Activated naive CD4-positive, alpha-beta T cell treated with anti-CD3 and anti-CD28 coated beads, Interleukin-2, amount 10 ng/mL, durations not matched to agents 7 days and 5 days (primary cell): ENCODE measurements around the gene SERINC2.

Source experiments
- CTCF ChIA-PET: fragments of 350-600 bp; sonication (Branson Sonifier 250); formaldehyde crosslinking; loops from one replicate; lab custom pipeline; 2021; ENCODE audit warnings: antibody characterized with exemption; lab: Charles Lee
- DNase-seq: peaks from one replicate; pipeline ENCODE4 v3.0.0-alpha.2; 2020
- H3K27ac Mint-ChIP-seq: one replicate; pipeline ENCODE4 v1.8.0; 2021; ENCODE audit warnings: mild to moderate bottlenecking, moderate library complexity, mixed read lengths
- H3K27me3 Mint-ChIP-seq: one replicate; pipeline ENCODE4 v1.8.0; 2021; ENCODE audit warnings: mild to moderate bottlenecking, mixed read lengths
- H3K36me3 Mint-ChIP-seq: one replicate; pipeline ENCODE4 v1.8.0; 2021; ENCODE audit warnings: mixed read lengths
- H3K4me1 Mint-ChIP-seq: one replicate; pipeline ENCODE4 v1.8.0; 2021; ENCODE audit warnings: mixed read lengths
- H3K4me3 Mint-ChIP-seq: one replicate; pipeline ENCODE4 v1.8.0; 2021; ENCODE audit warnings: mild to moderate bottlenecking, moderate library complexity, mixed read lengths
- H3K9me3 Mint-ChIP-seq: one replicate; pipeline ENCODE4 v1.8.0; 2021; ENCODE audit warnings: mixed read lengths

SERINC2 gene

GRCh38 chr1:31413405-31414001, 490 bp downstream of the SERINC2 start:
- CTCF ChIA-PET: interaction anchor here (3.3 kb wide), 1 partner anchor 18 kb away, joined by 18 read pairs; no protein-coding TSS in a partner anchor
- H3K9me3 Mint-ChIP-seq: no peaks in the 10 kb centered on the region

GRCh38 chr1:31414980-31415370, 2.0 kb downstream of the SERINC2 start:
- DNase-seq: no peak
- H3K36me3 Mint-ChIP-seq: no peaks in the 10 kb centered on the region
- CTCF ChIA-PET: interaction anchor here (0.7 kb wide), 1 partner anchor 220 kb away, joined by 3 read pairs; no protein-coding TSS in a partner anchor
- H3K27me3 Mint-ChIP-seq: peaks cover 81% of the 10 kb centered on the region
- peaks cover 9% of the 10 kb centered on the region for H3K4me1 Mint-ChIP-seq
- no peak overlapping the region for H3K27ac Mint-ChIP-seq
- H3K4me3 Mint-ChIP-seq: no peak overlapping the region
- no peaks in the 10 kb centered on the region for H3K9me3 Mint-ChIP-seq

More at GRCh38 chr1:31413405-31414001, 490 bp downstream of the SERINC2 start:
- peaks cover 87% of the 10 kb centered on the region for H3K27me3 Mint-ChIP-seq
- peak overlapping the region; percentile 65 for H3K4me3 Mint-ChIP-seq
- H3K4me1 Mint-ChIP-seq: peaks cover 9% of the 10 kb centered on the region
- DNase-seq: peak; percentile 27
- no peak overlapping the region for H3K27ac Mint-ChIP-seq
- H3K36me3 Mint-ChIP-seq: no peaks in the 10 kb centered on the region

GRCh38 chr1:31415658-31416057, 2.6 kb downstream of the SERINC2 start:
- H3K27ac Mint-ChIP-seq: no peak overlapping the region
- no peak overlapping the region for H3K4me3 Mint-ChIP-seq
- H3K4me1 Mint-ChIP-seq: peaks cover 9% of the 10 kb centered on the region
- H3K36me3 Mint-ChIP-seq: no peaks in the 10 kb centered on the region
- H3K9me3 Mint-ChIP-seq: no peaks in the 10 kb centered on the region
- H3K27me3 Mint-ChIP-seq: peaks cover 74% of the 10 kb centered on the region
- CTCF ChIA-PET: interaction anchor here (0.6 kb wide), 1 partner anchor 10 kb away, joined by 3 read pairs; no protein-coding TSS in a partner anchor
- DNase-seq: no peak

- no peaks in the 10 kb centered on the region for H3K9me3 Mint-ChIP-seq
- H3K27ac Mint-ChIP-seq: no peak overlapping the region
- no peaks in the 10 kb centered on the region for H3K36me3 Mint-ChIP-seq
- peaks cover 74% of the 10 kb centered on the region for H3K27me3 Mint-ChIP-seq
- DNase-seq: no peak
- H3K4me3 Mint-ChIP-seq: no peak overlapping the region
- peaks cover 9% of the 10 kb centered on the region for H3K4me1 Mint-ChIP-seq
- CTCF ChIA-PET: interaction anchor here (0.6 kb wide), 1 partner anchor 9 kb away, joined by 3 read pairs; no protein-coding TSS in a partner anchor
Measured at GRCh38 chr1:31416101-31416736, 3.2 kb downstream of the SERINC2 start.

- Mint-ChIP-seq H3K27ac (no peak overlapping the region), H3K9me3 (no peaks in the 10 kb centered on the region), H3K4me3 (no peak overlapping the region), H3K27me3 (peaks cover 71% of the 10 kb centered on the region), H3K4me1 (peaks cover 9% of the 10 kb centered on the region), H3K36me3 (no peaks in the 10 kb centered on the region)
- CTCF ChIA-PET: interaction anchor here (8.6 kb wide), 1 partner anchor 234 kb away, joined by 69 read pairs; no protein-coding TSS in a partner anchor
- no peak for DNase-seq
Measured at GRCh38 chr1:31417148-31417547, 4.1 kb downstream of the SERINC2 start.

- Mint-ChIP-seq H3K4me3 (no peak overlapping the region), H3K9me3 (no peaks in the 10 kb centered on the region), H3K27ac (no peak overlapping the region), H3K36me3 (no peaks in the 10 kb centered on the region), H3K4me1 (peaks cover 6% of the 10 kb centered on the region), H3K27me3 (peaks cover 66% of the 10 kb centered on the region)
- DNase-seq: no peak
- CTCF ChIA-PET: interaction anchor here (8.6 kb wide), 1 partner anchor 235 kb away, joined by 69 read pairs; no protein-coding TSS in a partner anchor
Measured at GRCh38 chr1:31418626-31419323, 5.8 kb downstream of the SERINC2 start.

- Mint-ChIP-seq H3K4me1 (peaks cover 4% of the 10 kb centered on the region), H3K27me3 (peaks cover 61% of the 10 kb centered on the region), H3K36me3 (no peaks in the 10 kb centered on the region), H3K4me3 (no peak overlapping the region), H3K9me3 (no peaks in the 10 kb centered on the region), H3K27ac (no peak overlapping the region)
- CTCF ChIA-PET: interaction anchor here (1.2 to 8.6 kb wide), 5 partner anchors 11 to 237 kb away, joined by 4 to 69 read pairs (median 23); no protein-coding TSS in a partner anchor
- DNase-seq: no peak
Measured at GRCh38 chr1:31420716-31421115, 7.7 kb downstream of the SERINC2 start.

GRCh38 chr1:31421371-31422040, 8.5 kb downstream of the SERINC2 start:
- H3K4me3 Mint-ChIP-seq: no peak overlapping the region
- H3K27ac Mint-ChIP-seq: no peak overlapping the region
- CTCF ChIA-PET: interaction anchor here (0.8 to 8.6 kb wide), 7 partner anchors 11 to 703 kb away, joined by 3 to 69 read pairs (median 18); no protein-coding TSS in a partner anchor
- H3K9me3 Mint-ChIP-seq: no peaks in the 10 kb centered on the region
- peaks cover 53% of the 10 kb centered on the region for H3K27me3 Mint-ChIP-seq
- DNase-seq: no peak
- no peaks in the 10 kb centered on the region for H3K36me3 Mint-ChIP-seq
- H3K4me1 Mint-ChIP-seq: peaks cover 4% of the 10 kb centered on the region

GRCh38 chr1:31422505-31423319, 9.7 kb downstream of the SERINC2 start:
- Mint-ChIP-seq H3K27ac (no peak overlapping the region), H3K36me3 (no peaks in the 10 kb centered on the region), H3K4me1 (peaks cover 4% of the 10 kb centered on the region), H3K4me3 (no peak overlapping the region), H3K27me3 (peaks cover 45% of the 10 kb centered on the region), H3K9me3 (no peaks in the 10 kb centered on the region)
- peak; percentile 74 for DNase-seq
- CTCF ChIA-PET: interaction anchor here (0.6 to 8.6 kb wide), 11 partner anchors 13 to 704 kb away, joined by 3 to 69 read pairs (median 3); partner anchors contain the start of gene FABP3

- DNase-seq: no peak
- Mint-ChIP-seq H3K27me3 (peaks cover 43% of the 10 kb centered on the region), H3K4me1 (peaks cover 4% of the 10 kb centered on the region), H3K36me3 (no peaks in the 10 kb centered on the region), H3K9me3 (no peaks in the 10 kb centered on the region), H3K4me3 (no peak overlapping the region), H3K27ac (no peak overlapping the region)
- CTCF ChIA-PET: interaction anchor here (0.6 to 8.6 kb wide), 8 partner anchors 13 to 249 kb away, joined by 3 to 69 read pairs (median 11); partner anchors contain the start of gene FABP3
Measured at GRCh38 chr1:31423418-31423947, 10.5 kb downstream of the SERINC2 start.

- H3K27ac Mint-ChIP-seq: no peak overlapping the region
- no peak for DNase-seq
- H3K36me3 Mint-ChIP-seq: no peaks in the 10 kb centered on the region
- no peak overlapping the region for H3K4me3 Mint-ChIP-seq
- no peaks in the 10 kb centered on the region for H3K9me3 Mint-ChIP-seq
- H3K4me1 Mint-ChIP-seq: peaks cover 4% of the 10 kb centered on the region
- peaks cover 37% of the 10 kb centered on the region for H3K27me3 Mint-ChIP-seq
- CTCF ChIA-PET: interaction anchor here (7.6 to 8.6 kb wide), 2 partner anchors 29 to 241 kb away, joined by 64 to 69 read pairs; no protein-coding TSS in a partner anchor
Measured at GRCh38 chr1:31424568-31424967, 11.6 kb downstream of the SERINC2 start.

- CTCF ChIA-PET: interaction anchor here (0.6 to 8.6 kb wide), 3 partner anchors 10 to 242 kb away, joined by 3 to 69 read pairs (median 64); no protein-coding TSS in a partner anchor
- H3K27me3 Mint-ChIP-seq: peaks cover 37% of the 10 kb centered on the region
Measured at GRCh38 chr1:31425301-31426081, 12.5 kb downstream of the SERINC2 start.

More at GRCh38 chr1:31425301-31426081, 12.5 kb downstream of the SERINC2 start:
- Mint-ChIP-seq H3K36me3 (no peaks in the 10 kb centered on the region), H3K27ac (no peak overlapping the region), H3K4me3 (no peak overlapping the region), H3K4me1 (peaks cover 4% of the 10 kb centered on the region), H3K9me3 (no peaks in the 10 kb centered on the region)
- no peak for DNase-seq
